HL-60 (cell line): ENCODE results near the gene UGCG.

ENCODE experiments used
- CTCF ChIP-seq: IDR thresholded peaks from one replicate; pipeline ENCODE4 v1.5.1; 2011; ENCODE audit warnings: low read length, control low read depth, inconsistent platforms; ENCODE audit not compliant: insufficient read depth
- GABPA ChIP-seq: IDR thresholded peaks from 2 replicates; pipeline ENCODE4 v1.6.1; 2012; ENCODE audit warnings: low read depth
- POLR2AphosphoS5 ChIP-seq: IDR thresholded peaks from 2 replicates; pipeline ENCODE4 v1.6.1; 2012; ENCODE audit warnings: low read depth
- REST ChIP-seq: IDR thresholded peaks from 2 replicates; pipeline ENCODE4 v1.6.1; 2012; ENCODE audit warnings: low read depth; ENCODE audit not compliant: insufficient replicate concordance
- SPI1 ChIP-seq: IDR thresholded peaks from 2 replicates; pipeline ENCODE4 v1.6.1; 2012; ENCODE audit warnings: low read depth, mild to moderate bottlenecking, borderline replicate concordance

- TF ChIP-seq REST (no peak), CTCF (no peak), POLR2AphosphoS5 (no peak), SPI1 (no peak), GABPA (no peak)
Observed at GRCh38 chr9:111872886-111873285, 23.7 kb upstream of the UGCG start.
